GM19467 (cell line): Measurements from ENCODE around the gene MRS2.
A peak's percentile ranks its signal among the peaks of the same experiment; 100 is the strongest.
"Not testable (repeated sequence)": the region's sequence is repeated elsewhere in the genome, so short reads cannot be mapped to it uniquely, and the experiment has no call there.

Experiments used
- ATAC-seq: cut with Tn5 transposase; IDR thresholded peaks from one replicate; pipeline ENCODE4 v1.9.1; 2021; ENCODE audit warnings: mild to moderate bottlenecking, moderate library complexity; ENCODE audit not compliant: unreplicated experiment

Gene MRS2

GRCh38 chr6:24402697-24403500, at the start of gene MRS2:
Gene MRS2 (plus strand): TSS chr6:24402936. CDS start chr6:24403047, 111 bp downstream.
- peak; percentile 94 for ATAC-seq

- no peak for ATAC-seq
These were observed 48.9 kb upstream of the MRS2 start for GRCh38 chr6:24353861-24354260.

GRCh38 chr6:24355393-24355792, 47.3 kb upstream of the MRS2 start:
- no peak for ATAC-seq

GRCh38 chr6:24356310-24356973, 46.3 kb upstream of the MRS2 start:
- no peak for ATAC-seq

GRCh38 chr6:24357336-24358218, 45.2 kb upstream of the MRS2 start, which contains the start of gene DCDC2:
Gene DCDC2 (minus strand): TSS chr6:24358059. CDS start chr6:24357750, 309 bp downstream.
- ATAC-seq: no peak

- ATAC-seq: no peak
These were observed 44.4 kb upstream of the MRS2 start for GRCh38 chr6:24358219-24358821.

GRCh38 chr6:24359640-24360454, 42.9 kb upstream of the MRS2 start:
- ATAC-seq: peak; percentile 87

GRCh38 chr6:24362363-24362762, 40.4 kb upstream of the MRS2 start:
- ATAC-seq: not testable (repeated sequence)

GRCh38 chr6:24365103-24365633, 37.6 kb upstream of the MRS2 start:
- not testable (repeated sequence) for ATAC-seq

- ATAC-seq: no peak
These were observed 28.1 kb upstream of the MRS2 start for GRCh38 chr6:24374612-24375011.

GRCh38 chr6:24376871-24377270, 25.9 kb upstream of the MRS2 start:
- ATAC-seq: no peak

- no peak for ATAC-seq
These were observed 24.2 kb upstream of the MRS2 start for GRCh38 chr6:24378473-24379097.

GRCh38 chr6:24381476-24382219, 21.1 kb upstream of the MRS2 start:
- ATAC-seq: no peak

- no peak for ATAC-seq
These were observed 20.6 kb upstream of the MRS2 start for GRCh38 chr6:24382220-24382540.

GRCh38 chr6:24382891-24383494, 19.7 kb upstream of the MRS2 start:
- not testable (repeated sequence) for ATAC-seq

- ATAC-seq: not testable (repeated sequence)
These were observed 18.2 kb upstream of the MRS2 start for GRCh38 chr6:24384369-24385130.

GRCh38 chr6:24385536-24386269, 17.0 kb upstream of the MRS2 start:
- peak; percentile 59 for ATAC-seq
